NCI-H1105 (cell line): ENCODE results near the gene ZNF425.
"Not testable (repeated sequence)": the region's sequence is repeated elsewhere in the genome, so short reads cannot be mapped to it uniquely, and the experiment has no call there.

Source experiments
- DNase-seq: peaks from one replicate; lab custom pipeline; 2025; lab: John Stamatoyannopoulos, UW

The ZNF425 gene

GRCh38 chr7:149074116-149074885 is 51.8 kb downstream of the ZNF425 start:
- no peak for DNase-seq

DNA sequence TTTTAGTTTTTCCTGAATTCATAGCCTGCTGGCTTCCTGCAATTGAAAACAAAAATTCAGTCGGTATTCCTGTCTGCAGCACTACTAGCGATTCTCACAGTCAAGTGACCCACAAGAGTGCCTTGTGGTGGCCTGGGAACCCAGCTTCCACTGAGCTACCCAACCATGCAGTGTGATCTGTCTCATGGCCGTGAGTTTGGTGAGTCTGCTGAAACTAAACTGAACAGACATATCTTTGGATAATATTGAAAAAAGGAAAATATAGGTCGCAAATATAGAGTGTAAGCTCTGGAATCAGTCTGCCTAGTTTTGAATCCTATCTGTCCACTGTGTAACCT is 53.7 kb downstream of the ZNF425 start:
- no peak for DNase-seq

GRCh38 chr7:149071641-149072437 is 54.3 kb downstream of the ZNF425 start:
- DNase-seq: no peak

DNA sequence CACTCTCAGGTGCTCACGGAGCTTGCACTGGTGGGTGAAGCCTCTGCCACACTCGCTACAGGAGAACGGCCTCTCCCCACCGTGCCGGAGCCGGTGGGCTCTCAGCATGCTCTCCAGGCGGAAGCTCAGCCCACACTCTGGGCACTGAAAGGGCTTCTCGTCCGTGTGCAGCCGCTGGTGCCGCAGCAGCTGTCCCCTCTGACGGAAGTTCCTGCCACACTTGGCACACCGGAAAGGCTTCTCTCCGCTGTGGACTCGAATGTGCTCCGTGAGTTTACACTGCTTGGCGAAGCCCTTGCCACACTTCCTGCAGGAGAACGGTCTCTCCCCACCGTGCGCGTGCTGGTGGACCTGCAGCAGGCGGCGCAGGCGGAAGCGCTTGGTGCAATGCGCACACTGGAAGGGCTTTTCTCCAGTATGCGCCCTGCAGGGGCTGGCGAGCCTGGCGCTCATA is 54.9 kb downstream of the ZNF425 start:
- no peak for DNase-seq

GRCh38 chr7:149070372-149071125 is 55.6 kb downstream of the ZNF425 start:
- DNase-seq: no peak

DNA sequence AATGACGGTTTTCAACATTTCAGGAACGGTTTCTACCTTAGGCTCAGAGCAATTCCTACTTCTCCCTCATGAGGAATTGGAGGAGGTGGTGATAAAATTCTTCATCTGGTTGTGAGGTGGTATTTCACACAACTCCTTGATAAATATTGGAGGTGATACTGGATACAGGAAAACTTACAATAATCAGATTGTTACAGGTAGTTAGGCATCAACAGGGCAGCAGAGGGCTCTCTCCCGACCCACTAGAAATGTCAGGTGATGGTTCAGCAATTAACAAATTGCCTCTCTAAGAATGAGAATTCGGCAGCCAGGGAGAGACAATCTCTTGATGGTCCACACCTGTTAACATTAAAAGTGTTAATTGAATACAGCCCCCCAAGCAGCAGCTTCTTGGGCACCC is 58.3 kb downstream of the ZNF425 start:
- DNase-seq: no peak

GRCh38 chr7:149063476-149063875 is 62.6 kb downstream of the ZNF425 start:
- DNase-seq: no peak

- DNase-seq: not testable (repeated sequence)
Measured at GRCh38 chr7:149062217-149062899, 63.8 kb downstream of the ZNF425 start.

DNA sequence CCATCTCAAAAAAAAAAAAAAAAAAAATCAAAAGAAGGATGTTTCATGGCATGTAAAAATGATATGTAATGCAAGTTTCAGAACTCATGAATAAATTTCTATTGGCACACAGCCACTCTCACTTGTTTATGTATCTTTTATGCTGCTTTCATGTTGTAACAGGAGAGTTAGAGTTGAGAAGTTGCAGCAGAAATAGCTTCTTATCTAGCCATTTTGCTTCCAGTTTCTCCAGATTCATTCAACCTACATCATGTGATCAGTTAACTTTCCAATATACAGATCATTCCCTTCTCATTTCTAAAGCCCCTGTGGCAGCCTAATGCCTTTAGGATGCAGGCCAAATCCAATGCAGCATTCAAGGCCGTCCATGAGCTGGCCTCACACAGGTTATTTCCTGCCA is 66.0 kb downstream of the ZNF425 start:
- DNase-seq: no peak

- no peak for DNase-seq
Measured at GRCh38 chr7:149053885-149054284, 72.2 kb downstream of the ZNF425 start.

DNA sequence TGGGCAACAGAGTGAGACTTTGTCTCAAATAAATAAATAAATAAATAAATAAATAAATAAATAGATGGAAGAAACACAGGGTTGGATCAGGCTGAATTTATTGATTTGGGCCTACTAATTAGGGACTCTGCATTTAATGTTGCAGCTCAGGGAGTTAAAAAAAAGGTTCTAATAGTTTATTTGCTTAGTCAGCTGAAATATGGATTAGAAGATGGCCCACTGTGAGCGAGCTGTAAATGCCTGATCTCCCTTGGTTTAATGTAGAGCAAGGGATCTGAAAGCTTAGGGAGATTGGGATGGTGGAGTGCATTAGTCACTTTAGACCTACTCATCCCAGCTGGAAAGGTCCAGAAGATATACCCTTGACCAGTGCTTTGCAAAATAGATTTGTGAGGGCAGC is 72.7 kb downstream of the ZNF425 start:
- DNase-seq: no peak
